AG08395 (cell line): ENCODE data around the gene CROCC2.

ENCODE experiments used
- DNase-seq: peaks from one replicate; pipeline ENCODE4 v3.0.0; 2012; ENCODE audit warnings: mixed read lengths, low spot score

CROCC2 gene

DNA sequence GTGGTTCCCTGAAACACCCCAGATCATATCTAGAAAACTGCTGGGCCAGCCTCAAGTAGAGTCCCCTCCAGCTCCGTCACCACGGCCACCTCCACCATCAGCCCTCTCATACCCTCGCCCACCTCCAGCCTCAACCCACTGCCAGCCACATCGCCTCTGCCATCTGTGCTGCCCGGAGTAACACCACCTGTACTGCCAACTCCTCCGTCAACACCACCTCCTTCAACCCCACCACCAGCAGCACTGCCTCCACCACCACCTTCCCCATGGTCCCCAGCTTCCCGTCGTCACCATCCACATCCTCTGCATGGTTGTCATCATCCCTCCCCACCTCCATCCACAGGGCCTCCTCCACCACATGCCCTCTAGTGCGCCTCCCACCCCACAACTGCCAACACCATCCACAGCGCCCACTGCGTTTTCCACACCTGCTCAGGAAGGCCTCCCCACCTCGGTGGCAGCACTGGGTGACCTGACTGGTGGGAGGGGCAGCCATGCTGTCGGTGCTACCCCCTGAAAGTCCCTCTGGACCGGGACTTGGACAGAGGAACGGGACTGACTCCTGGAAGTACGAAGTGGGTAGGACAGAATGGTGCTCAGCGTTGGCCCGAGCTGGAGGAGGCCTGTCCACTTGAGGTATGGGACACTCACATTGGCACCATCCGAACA, 93.9 kb downstream of the CROCC2 start:
- no peak for DNase-seq

DNA sequence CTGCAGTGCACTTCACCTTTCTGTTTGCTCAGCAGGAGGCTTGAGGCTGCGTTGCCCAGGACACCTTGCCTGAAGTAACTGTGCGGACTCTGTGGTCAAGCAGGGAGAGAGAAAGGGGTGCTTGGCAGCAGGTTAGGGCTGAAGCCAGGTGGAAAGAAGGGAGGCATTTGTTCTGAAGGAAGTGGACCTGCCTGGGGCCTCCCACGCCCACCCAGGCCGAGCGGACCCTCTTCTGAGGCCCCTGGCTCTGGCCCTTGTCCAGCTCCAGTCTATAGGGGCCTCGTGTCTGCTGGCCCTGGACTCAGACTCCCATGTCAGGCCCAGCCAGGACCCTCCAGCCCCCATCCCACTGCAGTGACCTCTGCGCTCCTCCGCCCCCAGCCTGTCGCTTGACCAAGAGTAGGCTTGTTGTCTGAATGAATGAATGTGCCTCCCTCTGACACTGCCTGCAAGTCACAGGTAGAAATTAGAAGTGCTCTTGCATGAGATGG, 94.7 kb downstream of the CROCC2 start:
- no peak for DNase-seq

DNA sequence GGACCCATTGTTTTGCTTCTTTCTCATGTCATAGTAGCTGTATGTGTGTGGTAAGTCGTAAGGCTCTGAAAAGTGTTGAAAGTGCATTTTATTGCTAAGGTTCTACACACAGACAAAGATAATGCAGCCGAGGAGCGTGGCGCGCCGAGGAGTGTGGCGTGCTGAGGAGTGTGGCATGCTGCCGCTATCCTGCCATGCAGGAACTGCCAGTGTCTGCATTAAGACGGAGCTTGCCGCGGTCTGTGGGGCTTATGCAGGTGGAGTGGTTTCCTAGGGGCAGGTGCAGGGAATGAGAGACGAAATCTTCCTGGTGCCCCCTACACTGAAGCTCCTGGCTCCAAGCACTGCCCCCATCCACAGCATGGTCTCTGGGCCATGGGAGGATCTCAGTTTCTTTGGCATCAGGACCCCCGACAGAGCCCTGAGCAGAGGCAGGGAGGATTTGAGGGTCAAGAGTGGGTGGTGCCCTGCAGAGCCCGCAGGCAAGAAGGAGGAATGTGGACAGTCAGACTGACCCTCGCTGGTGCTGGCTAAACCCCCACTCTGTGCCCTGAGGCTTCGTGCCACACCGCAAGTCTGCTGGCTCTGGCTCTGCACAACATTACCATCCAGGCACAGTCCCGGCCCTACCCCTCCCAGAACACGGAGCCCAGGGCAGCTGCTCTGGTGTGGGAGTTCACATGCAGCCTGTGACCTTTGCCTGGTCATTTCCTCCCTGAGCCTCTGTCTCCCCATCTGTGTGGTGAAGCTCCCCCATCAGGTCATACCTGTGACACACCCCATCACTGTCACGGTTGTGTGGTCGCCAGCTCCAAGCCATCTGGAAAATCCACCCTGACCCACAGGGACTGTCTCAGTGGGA, 95.5 kb downstream of the CROCC2 start:
- DNase-seq = no peak

DNA sequence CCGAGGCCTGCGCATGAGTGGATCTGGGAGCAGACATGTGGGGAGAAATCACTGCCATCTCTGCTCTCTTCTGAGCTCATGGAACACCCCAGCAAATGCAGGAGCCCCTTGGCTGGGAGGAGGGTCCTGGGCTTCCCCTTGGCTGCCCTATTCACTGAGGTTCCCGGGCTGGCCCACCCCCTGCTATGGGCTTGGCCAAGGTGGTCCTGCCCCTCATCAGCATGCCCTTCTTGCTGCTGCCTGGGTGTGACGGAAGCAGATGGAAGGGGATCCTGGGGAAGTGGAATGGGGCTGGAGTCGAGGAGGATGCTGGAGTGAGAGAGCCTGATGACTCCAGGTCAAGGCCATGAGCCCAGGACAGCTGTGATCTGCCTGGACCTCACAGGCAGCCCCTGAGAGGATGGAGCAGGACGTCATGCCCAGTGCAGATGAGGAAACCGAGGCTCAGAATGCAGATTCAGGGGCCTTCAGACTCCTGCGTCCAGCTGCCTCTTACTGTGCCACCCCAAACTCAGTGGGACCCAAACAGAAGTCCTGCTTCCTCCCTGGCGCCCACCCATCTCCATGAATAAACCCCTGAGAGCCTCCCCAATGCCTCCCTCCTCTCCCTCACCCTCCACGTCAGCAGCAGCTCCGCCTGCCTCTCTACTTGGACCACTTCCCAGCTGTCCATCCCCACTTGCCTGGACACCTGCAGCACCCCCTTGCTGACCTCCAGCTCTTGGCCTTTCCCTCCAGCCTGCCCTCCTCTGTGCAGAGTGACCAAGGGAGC, 96.3 kb downstream of the CROCC2 start:
- DNase-seq = no peak

DNA sequence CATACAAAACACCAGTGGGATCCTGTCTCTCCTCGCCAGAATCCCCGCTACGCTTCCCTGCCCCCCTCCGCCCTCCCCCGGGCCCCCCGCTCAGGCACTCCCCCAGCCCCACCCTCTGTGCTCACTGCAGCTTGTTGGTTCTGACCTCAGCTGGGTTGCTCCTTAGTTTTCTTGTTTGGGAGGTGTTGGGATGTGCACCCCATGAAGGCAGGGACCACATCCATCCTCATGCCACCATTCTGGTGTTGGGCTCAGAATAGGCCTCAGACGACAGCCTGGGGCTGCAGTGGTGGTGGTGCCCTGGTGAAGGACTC, 96.9 kb downstream of the CROCC2 start:
- no peak for DNase-seq

DNA sequence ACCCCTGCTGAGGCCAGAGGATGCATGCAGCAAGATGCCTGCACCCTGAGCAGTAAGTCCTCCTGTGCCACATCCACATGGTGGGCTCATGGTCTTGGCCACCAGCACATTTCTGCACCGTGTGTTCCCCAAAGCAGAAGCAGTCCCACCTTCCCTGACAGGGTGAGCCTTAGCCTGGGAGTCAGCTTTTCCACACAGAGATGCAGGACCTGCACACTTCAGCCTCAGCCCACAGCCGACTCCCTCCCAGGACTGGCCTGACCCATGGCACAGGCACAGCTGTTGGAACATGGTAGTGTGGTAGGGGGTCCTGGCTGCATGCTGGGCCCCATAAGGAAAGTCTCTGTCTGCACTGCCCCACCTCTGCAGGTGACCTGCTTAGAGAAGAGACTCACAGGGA, 97.2 kb downstream of the CROCC2 start:
- DNase-seq = no peak

DNA sequence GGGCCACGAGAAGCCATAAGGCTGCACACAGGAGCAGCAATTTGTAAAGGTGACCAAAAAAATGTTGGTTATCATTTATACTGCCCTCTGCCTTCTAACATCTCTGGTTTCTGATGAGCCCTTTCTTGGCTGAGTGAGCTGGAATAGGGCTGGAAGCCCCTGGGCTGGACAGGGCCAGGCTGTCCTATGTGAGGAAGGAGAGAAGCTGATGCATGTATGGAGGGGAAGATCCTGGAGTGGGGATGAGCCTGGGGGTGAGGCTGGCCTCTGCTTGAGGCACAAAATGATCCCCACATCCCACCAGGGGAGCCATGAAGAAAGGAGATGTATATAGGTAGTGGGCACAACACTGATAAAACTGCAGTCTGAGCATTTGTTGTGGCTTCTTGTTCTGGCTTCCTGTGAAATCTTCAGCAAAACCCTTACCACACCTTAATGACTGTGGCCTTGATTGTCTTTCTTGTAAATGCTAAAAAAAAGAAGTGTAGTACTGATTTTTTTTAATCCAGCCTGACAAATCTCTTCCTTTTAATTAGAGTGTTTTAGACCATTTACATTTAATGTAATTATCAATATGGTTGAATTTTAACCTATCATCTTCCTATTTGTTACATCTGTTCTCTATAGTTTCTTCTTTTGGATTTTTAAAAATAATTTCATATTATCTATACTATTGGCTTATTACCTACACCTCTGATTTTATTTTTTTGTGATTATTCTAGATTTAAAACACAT, 97.9 kb downstream of the CROCC2 start:
- DNase-seq = no peak

DNA sequence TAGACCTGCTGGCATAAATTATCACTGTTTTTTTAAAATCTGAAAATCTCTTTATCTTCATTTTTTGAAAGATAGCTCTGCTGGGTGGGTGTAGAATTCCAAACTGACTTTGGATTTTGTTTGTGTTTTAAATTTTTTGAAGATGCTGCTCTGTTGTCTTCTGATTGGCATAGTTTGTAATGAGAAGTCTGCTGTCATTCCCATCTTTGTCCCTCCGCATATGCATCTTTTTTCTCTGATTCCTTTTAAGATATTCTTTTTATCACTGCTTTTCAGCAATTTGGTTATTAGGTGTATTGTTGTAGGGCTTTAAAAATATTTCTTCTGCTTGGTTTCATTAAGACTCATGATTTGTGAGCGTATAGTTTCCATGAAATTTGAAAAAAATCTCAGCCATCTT, 99.4 kb downstream of the CROCC2 start:
- DNase-seq = no peak

DNA sequence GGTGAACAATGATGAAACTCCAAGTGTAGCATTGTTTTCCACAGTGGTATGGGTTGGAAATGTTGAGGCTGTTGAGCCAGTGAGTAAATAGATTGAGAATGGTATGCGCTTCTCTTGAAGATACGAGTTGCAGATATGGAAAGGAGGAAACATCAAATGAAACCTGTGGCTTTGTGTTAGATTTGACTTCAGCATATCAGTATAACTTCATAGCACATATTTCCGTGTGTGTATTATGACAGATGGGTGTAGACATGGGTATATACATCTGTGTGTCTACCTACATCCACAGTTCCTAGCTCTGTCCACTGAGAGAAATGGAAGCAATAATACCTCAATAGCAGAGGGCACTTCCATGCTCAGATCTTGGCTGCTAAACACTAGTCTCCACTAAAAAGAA, 100.3 kb downstream of the CROCC2 start:
- no peak for DNase-seq

DNA sequence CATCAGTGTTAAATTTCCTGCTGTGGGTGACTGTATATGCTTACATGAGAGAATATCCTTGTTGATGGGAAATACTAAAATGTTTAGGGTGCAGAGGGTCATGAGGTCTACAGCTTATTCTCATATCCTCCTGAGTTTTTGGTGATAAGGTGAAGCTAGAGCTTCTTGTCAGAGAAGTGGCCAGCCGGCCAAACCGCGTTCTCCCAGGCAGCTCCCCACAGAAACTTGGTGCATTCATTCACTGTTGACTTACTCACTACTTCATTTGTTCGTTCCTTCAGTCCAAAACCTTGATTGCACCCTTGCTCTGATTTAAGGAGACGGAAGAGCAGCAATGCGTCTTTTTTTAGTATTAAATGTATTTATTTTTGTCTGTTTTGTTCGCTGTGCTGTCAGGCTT, 101.0 kb downstream of the CROCC2 start:
- no peak for DNase-seq

DNA sequence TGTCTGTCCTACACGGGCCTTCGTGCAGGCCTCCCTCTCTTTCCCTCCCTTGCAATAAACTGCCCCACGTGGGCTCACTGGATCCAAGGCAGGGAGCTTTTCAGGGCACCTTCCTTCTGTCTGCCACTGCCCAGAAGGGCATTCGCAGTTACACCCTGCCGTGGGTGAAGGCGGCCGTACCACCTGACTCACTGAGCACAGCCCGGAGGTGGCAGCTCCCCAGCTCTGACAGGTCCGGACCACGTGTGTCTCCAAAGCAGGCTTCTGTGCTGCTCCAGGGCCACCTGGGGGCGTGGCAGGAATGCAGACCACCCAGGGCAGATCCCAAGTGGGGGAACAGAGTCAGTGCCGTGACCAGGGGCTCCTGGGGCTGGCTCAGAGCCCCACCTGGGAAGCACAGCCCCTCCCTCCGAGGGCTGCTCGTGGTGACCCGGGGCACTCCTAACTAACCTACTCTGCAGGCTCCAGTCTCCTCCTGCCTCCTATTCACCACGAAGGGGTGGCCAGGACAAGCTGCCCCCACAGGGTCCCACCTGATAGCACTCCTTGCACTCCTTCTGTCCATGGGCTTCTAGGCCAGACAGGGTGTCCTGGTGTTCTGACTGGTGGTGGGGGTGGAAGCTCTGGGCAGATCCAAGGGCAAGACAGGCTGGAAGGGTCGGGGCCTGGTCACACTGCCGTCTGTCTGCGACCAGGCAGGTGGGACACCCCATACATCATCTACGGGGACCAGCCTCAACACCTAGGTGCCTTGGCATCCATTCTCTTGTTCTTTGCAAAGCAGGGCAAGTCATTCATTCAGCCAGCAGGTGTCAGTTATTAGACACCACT, 102.0 kb downstream of the CROCC2 start:
- DNase-seq = no peak

DNA sequence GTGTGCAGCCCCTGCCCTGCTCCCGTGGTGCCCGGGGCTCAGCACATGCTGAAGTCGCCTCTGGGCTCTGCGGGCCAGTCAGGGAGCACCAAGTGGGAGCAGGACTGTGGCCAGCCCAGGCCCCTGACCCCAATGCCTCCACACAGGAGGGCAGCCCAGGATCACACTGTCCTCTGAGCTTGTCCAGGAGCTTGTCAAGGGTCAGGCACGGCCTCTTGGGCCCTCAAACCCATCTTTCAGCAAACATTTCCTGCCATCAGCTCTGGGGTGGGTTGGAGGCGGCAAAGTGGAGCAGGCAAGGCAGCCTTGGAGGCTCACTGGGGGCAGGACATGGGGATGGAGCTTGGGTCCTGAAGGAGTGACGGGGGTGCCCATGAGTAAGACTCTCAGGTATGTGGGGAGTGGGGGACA, 102.6 kb downstream of the CROCC2 start:
- DNase-seq = no peak

DNA sequence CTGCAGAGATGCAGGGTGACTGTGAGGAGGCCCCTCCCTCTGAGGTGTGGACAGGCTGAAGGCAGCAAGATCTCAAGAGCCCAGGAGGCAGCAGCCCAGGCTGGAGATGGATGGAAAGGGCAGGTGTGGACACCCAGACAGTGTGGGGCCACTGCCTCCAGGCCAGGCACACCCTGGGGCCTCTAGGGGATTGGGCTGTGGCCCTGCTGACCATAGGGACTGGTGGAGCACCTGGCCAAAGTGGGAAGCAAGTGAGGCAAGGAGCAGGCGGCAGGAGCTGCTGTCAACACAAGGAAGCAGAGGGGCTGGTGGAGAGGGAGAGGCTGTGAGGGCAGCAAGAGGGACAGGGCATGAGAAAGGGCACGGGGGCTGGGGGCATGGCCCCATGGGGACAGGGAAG, 103.1 kb downstream of the CROCC2 start:
- no peak for DNase-seq

DNA sequence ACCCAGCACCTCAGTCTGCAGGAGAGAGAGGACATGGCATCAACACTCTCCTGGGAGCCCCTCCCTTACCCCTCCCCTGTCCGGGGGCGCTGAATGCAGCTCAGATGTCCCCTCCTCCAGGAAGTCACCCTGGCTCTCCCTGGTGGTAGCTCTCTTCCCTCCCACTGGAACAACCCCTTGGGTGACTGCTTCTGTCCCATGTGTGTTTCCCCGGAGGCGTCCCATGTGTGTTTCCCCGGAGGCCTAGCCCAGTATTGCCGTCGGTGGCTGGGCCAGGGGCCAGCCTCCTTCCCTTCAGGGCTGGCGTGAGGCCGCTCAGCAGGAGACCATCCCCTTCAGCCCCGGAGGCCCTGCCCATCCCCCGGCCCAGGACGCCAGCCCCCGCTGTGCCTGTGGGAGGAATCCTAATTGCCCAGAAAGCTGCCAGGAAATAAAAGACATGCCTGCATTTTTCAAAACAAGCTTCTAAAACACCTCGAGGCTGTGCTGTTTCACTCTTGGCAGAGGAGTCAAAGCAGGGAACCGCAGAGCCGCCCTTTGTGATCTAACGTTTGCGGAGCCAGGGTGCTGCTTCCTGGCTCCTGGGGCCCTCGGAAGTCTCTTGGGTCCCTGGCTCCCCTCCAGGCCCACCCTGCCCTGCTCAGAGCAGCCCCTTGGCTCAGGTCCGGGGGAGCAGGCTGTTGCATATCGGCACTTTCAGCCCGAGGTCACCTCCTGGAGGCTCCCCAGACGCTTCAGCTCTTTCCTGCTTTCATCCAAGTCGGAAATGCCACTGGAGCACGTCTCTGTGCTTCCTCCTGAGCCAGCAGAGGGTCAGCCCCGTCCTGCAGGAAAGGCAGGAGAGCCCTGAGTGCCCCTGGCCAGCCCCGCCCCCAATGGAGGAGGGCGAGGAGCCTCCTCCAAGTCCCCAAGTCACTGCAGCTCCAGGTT, 103.7 kb downstream of the CROCC2 start:
- DNase-seq = peak; percentile 85

DNA sequence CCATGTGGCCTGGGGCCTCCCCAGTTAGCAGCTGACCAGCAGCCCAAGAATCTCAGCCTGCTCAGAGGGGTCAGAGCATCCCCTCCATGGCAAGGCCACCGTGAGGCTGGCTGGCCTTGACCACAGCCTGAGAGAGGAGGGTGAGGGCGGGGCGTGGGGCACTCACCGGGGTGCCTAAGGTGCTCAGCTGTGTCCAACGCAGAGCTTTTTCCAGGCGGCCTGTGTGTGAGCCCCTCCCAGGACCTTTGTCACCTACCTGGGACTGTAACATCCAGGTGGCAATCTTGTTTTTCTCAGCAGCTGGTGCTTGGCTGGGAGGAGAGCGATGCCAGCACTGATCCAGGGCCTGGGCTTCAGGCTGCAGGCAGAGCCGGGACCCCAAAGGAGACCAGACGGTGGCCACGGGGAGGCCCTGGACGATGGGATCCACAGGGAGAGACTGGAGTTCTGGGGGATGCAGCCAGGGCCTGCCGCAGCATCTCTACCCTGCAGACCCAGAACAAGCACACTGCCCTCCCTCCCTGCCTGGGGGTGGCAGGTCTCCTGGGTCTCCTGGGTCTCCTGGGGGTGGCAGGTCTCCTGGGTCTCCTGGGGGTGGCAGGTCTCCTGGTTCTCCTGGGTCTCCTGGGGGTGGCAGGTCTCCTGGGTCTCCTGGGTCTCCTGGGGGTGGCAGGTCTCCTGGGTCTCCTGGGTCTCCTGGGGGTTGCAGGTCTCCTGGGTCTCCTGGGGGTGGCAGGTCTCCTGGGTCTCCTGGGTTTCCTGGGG, 104.6 kb downstream of the CROCC2 start:
- no peak for DNase-seq

DNA sequence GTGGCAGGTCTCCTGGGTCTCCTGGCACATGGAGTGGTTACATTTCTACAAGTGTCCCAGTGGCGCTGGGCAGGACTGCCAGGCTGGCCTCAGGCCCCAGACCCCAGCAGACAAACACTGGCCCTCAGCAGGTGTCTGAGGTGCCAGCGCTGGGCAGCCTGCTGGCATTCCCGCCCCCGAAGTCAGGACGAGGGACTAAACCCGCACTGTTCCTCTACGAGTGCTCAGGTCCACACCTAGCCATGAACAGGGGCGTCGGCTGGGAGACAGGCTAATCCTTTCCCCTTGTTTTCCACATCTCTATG, 105.1 kb downstream of the CROCC2 start:
- no peak for DNase-seq

DNA sequence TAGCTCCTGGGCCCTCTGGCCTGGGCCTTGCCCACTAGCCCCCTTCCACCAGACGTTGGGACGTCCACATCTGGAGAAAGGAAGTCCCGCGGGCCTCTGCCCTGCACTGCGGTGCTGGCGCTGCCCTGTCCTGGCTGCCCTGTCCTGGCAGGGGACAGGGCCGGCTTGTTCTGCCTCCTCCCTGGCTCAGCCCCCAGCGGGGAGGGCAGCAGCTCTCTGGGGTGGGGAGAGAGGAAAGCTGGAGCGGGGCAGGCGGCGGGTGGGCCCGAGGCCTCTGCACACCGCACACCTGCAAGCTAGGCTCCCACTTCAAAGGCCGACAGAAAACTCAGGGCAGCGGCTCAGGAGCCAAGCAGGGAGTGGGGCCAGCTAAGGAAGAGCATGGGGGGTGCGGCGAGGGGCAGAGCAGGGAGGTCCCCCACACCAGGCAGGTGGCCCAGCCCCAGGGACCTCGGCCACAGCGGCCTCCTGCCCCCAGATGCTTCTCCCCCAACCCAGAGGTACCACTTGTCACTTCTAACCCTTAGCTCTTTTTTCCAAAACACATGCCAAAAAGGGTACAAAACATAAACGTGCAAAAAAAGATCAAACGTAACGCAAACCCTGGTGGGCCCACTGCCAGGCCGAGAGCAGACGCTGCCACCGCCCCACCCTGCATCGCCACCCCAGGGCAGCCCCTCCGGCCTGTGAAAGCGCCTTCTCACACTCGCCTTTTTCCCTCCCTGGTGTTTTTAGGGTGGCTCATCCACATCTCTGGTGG, 105.8 kb downstream of the CROCC2 start:
- no peak for DNase-seq

DNA sequence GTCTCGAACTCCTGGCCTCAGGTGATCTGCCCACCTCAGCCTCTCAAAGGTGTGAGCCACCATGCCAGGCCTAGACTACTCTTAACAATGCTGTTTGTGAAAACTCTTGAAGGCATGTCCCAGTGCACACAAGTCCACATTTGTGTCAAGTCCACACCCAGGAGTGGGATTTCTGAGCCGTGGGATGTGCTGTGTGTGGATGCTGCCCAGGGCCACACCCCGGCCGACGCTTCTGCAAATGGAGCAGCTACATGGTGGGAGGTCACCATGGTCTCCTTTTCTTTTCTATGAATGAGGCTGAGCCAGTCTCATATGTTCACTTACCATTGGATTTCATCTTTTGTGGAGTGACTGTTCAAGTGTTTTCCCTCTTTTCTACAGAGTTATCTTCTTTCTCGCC, 108.1 kb downstream of the CROCC2 start:
- DNase-seq = no peak

DNA sequence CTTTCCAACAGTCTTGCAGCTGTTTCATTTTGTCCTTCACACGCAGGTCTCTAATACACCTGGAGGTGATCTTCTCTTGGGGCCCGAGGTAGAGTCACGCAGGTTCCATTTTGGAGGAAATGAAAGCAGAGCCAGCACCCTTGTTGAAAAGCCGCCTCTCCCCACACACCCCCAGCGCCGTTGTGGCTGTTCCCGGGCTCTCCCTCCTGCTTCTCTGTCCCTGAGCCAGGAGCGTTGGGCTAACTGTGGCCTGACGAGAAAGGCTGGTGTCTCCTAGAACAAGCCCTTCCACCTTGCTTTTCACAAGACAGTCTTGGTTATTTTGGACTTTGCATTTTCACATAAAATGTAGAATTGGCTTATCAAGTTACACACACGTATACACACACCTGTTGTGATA, 108.6 kb downstream of the CROCC2 start:
- no peak for DNase-seq
